ENCODE measurements around the gene CALHM4. TPM values are rescaled to one million over a fixed set of nuclear protein-coding genes. Genes with fewer than 3 reads are reported as not detected.

Gene CALHM4
- total and polyA plus RNA-seq, 2 of the 13 experiments (the other 11 are each of a cell fraction or from before 2014, with no cell fraction given), result not detected

GRCh38 chr6:116512734-116513133 is 40.8 kb upstream of the CALHM4 start:
- DNase-seq (ENCODE audit: low spot score) (no peak), FAIRE-seq (no peak), ATAC-seq (no peak)
- no peak overlapping the region for H3K9ac ChIP-seq (ENCODE audit: insufficient read depth, low read depth, low read length)
- H3K4me1 ChIP-seq (ENCODE audit: insufficient read depth, low read length), result no peaks in the 10 kb centered on the region
- intact Hi-C loops (cut with micrococcal nuclease; ENCODE audit: unreplicated experiment) (no loop called here), in situ Hi-C loops (cut with HindIII; ENCODE audit: extremely low pct_ligation_motif_present, low pct_unique_long_range_greater_than_20kb) (no loop called here)
- ChIA-PET POLR2A (no interaction called here), CTCF (ENCODE audit: low intra/inter-chr PET ratio, low total read pairs) (no interaction called here)
- no peaks in the 10 kb centered on the region for H3K27me3 ChIP-seq (ENCODE audit: control insufficient read depth in 1 of 2, insufficient read depth in 2 of 2, low read length in 2 of 2)
- H3K9me3 ChIP-seq (ENCODE audit: low read length), result no peaks in the 10 kb centered on the region
- H3K36me3 ChIP-seq (replicated peaks in 1 of 2; ENCODE audit: control insufficient read depth in 1 of 2, insufficient read depth in 2 of 2, low read length in 2 of 2), result no peaks in the 10 kb centered on the region
- no peak overlapping the region for H3K4me2 ChIP-seq (ENCODE audit: low read depth, low read length)
- no peak for TF ChIP-seq ZNF335 (CRISPR knock-in tag; IDR thresholded peaks at IDR 0.05)
- TF ChIP-seq SMAD1 (CRISPR knock-in tag; IDR thresholded peaks at IDR 0.05; ENCODE audit: borderline replicate concordance, low read depth), result no peak
- no peak for TF ChIP-seq ZFP90 (CRISPR knock-in tag; IDR thresholded peaks at IDR 0.05; ENCODE audit: borderline replicate concordance)
- no peak for TF ChIP-seq ZNF839 (CRISPR knock-in tag; IDR thresholded peaks at IDR 0.05; ENCODE audit: borderline replicate concordance)
- no peak for TF ChIP-seq ZNF282 (IDR thresholded peaks at IDR 0.05; ENCODE audit: partially characterized antibody)
- no peak for TF ChIP-seq POLR2A (IDR thresholded peaks at IDR 0.05; ENCODE audit: insufficient read depth in 1 of 2, low read depth in 2 of 2, low read length in 2 of 2)
- no peak for TF ChIP-seq THRA (CRISPR knock-in tag; IDR thresholded peaks at IDR 0.05; ENCODE audit: borderline replicate concordance)
- TF ChIP-seq YEATS4 (CRISPR knock-in tag; IDR thresholded peaks at IDR 0.05; ENCODE audit: borderline replicate concordance), result no peak
- no peak for TF ChIP-seq SOX6 (IDR thresholded peaks at IDR 0.05)
- TF ChIP-seq SOX6 (CRISPR knock-in tag; IDR thresholded peaks at IDR 0.05), result no peak
- no peak for TF ChIP-seq MAFK (conservative IDR thresholded peaks at IDR 0.05 in 1 of 2, IDR thresholded peaks at IDR 0.05 in 1 of 2; ENCODE audit: low read length in 2 of 2)
- no peak for TF ChIP-seq NPAS2 (CRISPR knock-in tag; IDR thresholded peaks at IDR 0.05; ENCODE audit: borderline replicate concordance)
- TF ChIP-seq ZFP37 (CRISPR knock-in tag; IDR thresholded peaks at IDR 0.05; ENCODE audit: borderline replicate concordance), result no peak
- no peak for TF ChIP-seq ZNF317 (CRISPR knock-in tag; IDR thresholded peaks at IDR 0.05)
- TF ChIP-seq KLF11 (CRISPR knock-in tag; IDR thresholded peaks at IDR 0.05), result no peak
- TF ChIP-seq ZNF577 (CRISPR knock-in tag; IDR thresholded peaks at IDR 0.05; ENCODE audit: borderline replicate concordance, low read depth), result no peak
- no peak for TF ChIP-seq ZBTB25 (CRISPR knock-in tag; IDR thresholded peaks at IDR 0.05)
- TF ChIP-seq IRF9 (CRISPR knock-in tag; IDR thresholded peaks at IDR 0.05; ENCODE audit: borderline replicate concordance), result no peak
- TF ChIP-seq MXD3 (CRISPR knock-in tag; IDR thresholded peaks at IDR 0.05), result no peak
- TF ChIP-seq HOXD1 (CRISPR knock-in tag; IDR thresholded peaks at IDR 0.05), result no peak
- no peak for TF ChIP-seq SATB2 (CRISPR knock-in tag; IDR thresholded peaks at IDR 0.05)
- H3K27ac ChIP-seq (ENCODE audit: extremely low read length, insufficient read depth, low read length), result no peak overlapping the region
- H4K20me1 ChIP-seq (ENCODE audit: insufficient read depth, low read length), result no peaks in the 10 kb centered on the region
- no peak overlapping the region for H2AFZ ChIP-seq (ENCODE audit: low read length)
- BruUV-seq (replicated peaks), result no TSS peak
- H3K79me2 ChIP-seq (ENCODE audit: insufficient read depth, low read length), result no peaks in the 10 kb centered on the region
- no peak overlapping the region for H3K4me3 ChIP-seq (replicated peaks in 1 of 3; ENCODE audit: insufficient read depth in 1 of 3, low read depth in 2 of 3, low read length in 3 of 3)
